Esophagus squamous epithelium (tissue), 5 donors: Measurements from ENCODE around the gene USP10. TPM values are rescaled to one million over a fixed set of nuclear protein-coding genes. Genes with fewer than 3 reads are reported as not detected.

Experiments used
- DNase-seq: peaks from one replicate; lab custom pipeline; 2025; lab: John Stamatoyannopoulos, UW
- H3K27ac ChIP-seq, 4 donors: fragments of 200-600 bp; sonication (generic); one replicate each; pipeline ENCODE4 v1.5.1; 2016 to 2019; ENCODE audit warnings: mild to moderate bottlenecking in 1 of 4
- H3K27me3 ChIP-seq, 4 donors: fragments of 200-600 bp; sonication (generic); 1 replicate in 3 of 4; 2 replicates in 1 of 4; pipeline versions ENCODE4 v1.5.1 to v1.6.0; 2017 to 2021; ENCODE audit warnings: antibody characterized with exemption in 1 of 4
- H3K36me3 ChIP-seq, 3 donors: fragments of 200-600 bp; sonication (generic); one replicate each; pipeline ENCODE4 v1.5.1; 2016 to 2019
- H3K4me1 ChIP-seq, 3 donors: fragments of 200-600 bp; sonication (generic); one replicate each; pipeline ENCODE4 v1.5.1; 2017 to 2019
- H3K4me3 ChIP-seq, 4 donors: fragments of 200-600 bp; sonication (generic); 1 replicate in 3 of 4; 2 replicates in 1 of 4; pipeline ENCODE4 v1.5.1; 2016 to 2019; ENCODE audit warnings: mild to moderate bottlenecking in 2 of 4, moderate library complexity in 1 of 4
- H3K9me3 ChIP-seq, 3 donors: fragments of 200-600 bp; sonication (generic); one replicate each; pipeline ENCODE4 v1.5.1; 2016 to 2019
- CTCF ChIP-seq, 6 experiments: fragments of 450-650 bp in 4 of 6; fragments of 200-600 bp in 2 of 6; sonication (generic) in 2 of 6; IDR thresholded peaks; one replicate each; pipeline ENCODE4 v1.5.1; 2016 to 2019; ENCODE audit warnings: antibody characterized with exemption in 6 of 6, mild to moderate bottlenecking in 4 of 6, moderate library complexity in 4 of 6
- POLR2A ChIP-seq, 4 donors: fragments of 450-650 bp; IDR thresholded peaks; one replicate each; pipeline ENCODE4 v1.6.1; 2017; ENCODE audit warnings: antibody characterized with exemption in 4 of 4, mild to moderate bottlenecking in 4 of 4, moderate library complexity in 3 of 4
- WGBS, 2 donors: methylation state at CpG; one replicate each; pipeline ENCODE4 v1.1.5; 2018; 5-methylcytosine and 5-hydroxymethylcytosine counted together
- intact Hi-C: fragments of 100-400 bp; cut with DNase I; formaldehyde crosslinking; loops from one replicate; pipeline ENCODE4 v1.15.0; 2022
- total RNA-seq, 4 donors: library from RNA; depleted of rRNA; stranded (reverse); fragments of >200 nt; gene quantifications; one replicate each; pipeline ENCODE4 v1.1.0, GENCODE V29; 2016
- donor health status: DM: yes; HTN: yes; CAD: no.

Gene USP10
- total RNA-seq, 4 donors from 2014 or later, result 44.7 to 71.5 (median 56.0) TPM

GRCh38 chr16:84823926-84824325 is 124.1 kb downstream of the USP10 start:
- peak overlapping the region in 1 of 4 donors; percentile 10 for H3K4me3 ChIP-seq
- no peaks in the 10 kb centered on the region for H3K9me3 ChIP-seq
- whole genome bisulfite sequencing, 2 donors, result 64 to 70% methylated on average over 5 of the region's 5 CpGs

GRCh38 chr16:84825896-84826557 is 126.2 kb downstream of the USP10 start:
- TF ChIP-seq CTCF (IDR thresholded peaks at IDR 0.05) (no peak), POLR2A (IDR thresholded peaks at IDR 0.05) (no peak)
- peaks cover 0 to 35% (median 0%) of the 10 kb centered on the region in 4 donors for H3K27me3 ChIP-seq
- no peak for DNase-seq
- peak overlapping the region; percentile 69 to 93 (median 92) for H3K27ac ChIP-seq
- 59 to 83% methylated on average over 8 of the region's 8 CpGs for WGBS, 2 donors
- intact Hi-C loops, result no loop called here
- no peaks in the 10 kb centered on the region for H3K36me3 ChIP-seq
- H3K4me1 ChIP-seq, result peaks cover 0 to 85% (median 29%) of the 10 kb centered on the region in 3 donors
- H3K4me3 ChIP-seq, result peak overlapping the region in 1 of 4 donors; percentile 16
- H3K9me3 ChIP-seq, result no peaks in the 10 kb centered on the region

More at GRCh38 chr16:84823926-84824325, 124.1 kb downstream of the USP10 start:
- Histone ChIP-seq H3K27me3 (peaks cover 0 to 54% (median 0%) of the 10 kb centered on the region in 4 donors), H3K36me3 (no peaks in the 10 kb centered on the region), H3K27ac (peak overlapping the region; percentile 57 to 93 (median 92)), H3K4me1 (peaks cover 14 to 85% (median 31%) of the 10 kb centered on the region in 3 donors)
- DNase-seq, result no peak
- no peak for TF ChIP-seq POLR2A (IDR thresholded peaks at IDR 0.05)
- intact Hi-C loops, result no loop called here

- H3K4me1 ChIP-seq, result peaks cover 0 to 85% (median 29%) of the 10 kb centered on the region in 3 donors
- no peaks in the 10 kb centered on the region for H3K36me3 ChIP-seq
- H3K9me3 ChIP-seq, result no peaks in the 10 kb centered on the region
- DNase-seq, result no peak
- WGBS, 2 donors, result 47 to 74% methylated on average over 7 of the region's 13 CpGs
- intact Hi-C loops, result no loop called here
- peak overlapping the region in 1 of 4 donors; percentile 16 for H3K4me3 ChIP-seq
- H3K27me3 ChIP-seq, result peaks cover 0 to 29% (median 0%) of the 10 kb centered on the region in 4 donors
- peak overlapping the region; percentile 69 to 93 (median 92) for H3K27ac ChIP-seq
- no peak for TF ChIP-seq POLR2A (IDR thresholded peaks at IDR 0.05)
- TF ChIP-seq CTCF (IDR thresholded peaks at IDR 0.05), result no peak
Measured at GRCh38 chr16:84826558-84826941, 126.8 kb downstream of the USP10 start.

GRCh38 chr16:84827131-84827574 is 127.4 kb downstream of the USP10 start:
- peak overlapping the region; percentile 69 to 93 (median 92) for H3K27ac ChIP-seq
- peaks cover 0 to 85% (median 34%) of the 10 kb centered on the region in 3 donors for H3K4me1 ChIP-seq
- no peak for DNase-seq
- intact Hi-C loops, result no loop called here
- 66 to 82% methylated on average over 13 to 16 of the region's 16 CpGs for WGBS, 2 donors
- peak overlapping the region in 1 of 4 donors; percentile 31 for H3K4me3 ChIP-seq
- H3K27me3 ChIP-seq, result peaks cover 0 to 23% (median 0%) of the 10 kb centered on the region in 4 donors
- no peaks in the 10 kb centered on the region for H3K9me3 ChIP-seq
- TF ChIP-seq CTCF (IDR thresholded peaks at IDR 0.05) (no peak), POLR2A (IDR thresholded peaks at IDR 0.05) (no peak)
- no peaks in the 10 kb centered on the region for H3K36me3 ChIP-seq

GRCh38 chr16:84827897-84828296 is 128.1 kb downstream of the USP10 start:
- Histone ChIP-seq H3K27me3 (peaks cover 0 to 17% (median 0%) of the 10 kb centered on the region in 4 donors), H3K27ac (peak overlapping the region; percentile 69 to 93 (median 92)), H3K36me3 (no peaks in the 10 kb centered on the region), H3K4me3 (no peak overlapping the region), H3K9me3 (no peaks in the 10 kb centered on the region), H3K4me1 (peaks cover 0 to 90% (median 36%) of the 10 kb centered on the region in 3 donors)
- 72 to 81% methylated on average over 8 of the region's 15 CpGs for WGBS, 2 donors
- intact Hi-C loops, result no loop called here
- no peak for DNase-seq
- TF ChIP-seq POLR2A (IDR thresholded peaks at IDR 0.05) (no peak), CTCF (IDR thresholded peaks at IDR 0.05) (no peak)
